Smooth muscle cell (in vitro differentiated cells): ENCODE data around the gene LBP. TPM values are rescaled to one million over a fixed set of nuclear protein-coding genes. Genes with fewer than 3 reads are reported as not detected.
"Not testable (repeated sequence)": the region's sequence is repeated elsewhere in the genome, so short reads cannot be mapped to it uniquely, and the experiment has no call there.

Experiments
- DNase-seq: peaks from one replicate; lab custom pipeline; 2025; ENCODE audit not compliant: unreplicated experiment; lab: John Stamatoyannopoulos, UW
- H2AFZ ChIP-seq: fragments of 200-600 bp; sonication (generic); 2 replicates; pipeline ENCODE4 v1.6.0; 2016; ENCODE audit warnings: antibody characterized with exemption, low read depth, mild to moderate bottlenecking
- H3F3A ChIP-seq: fragments of 200-600 bp; sonication (generic); 2 replicates; pipeline ENCODE4 v1.6.0; 2017; ENCODE audit warnings: antibody characterized with exemption, low read depth
- H3K27ac ChIP-seq: fragments of 200-600 bp; sonication (generic); 2 replicates; pipeline ENCODE4 v1.5.1; 2016; ENCODE audit warnings: low read depth, mild to moderate bottlenecking
- H3K27me3 ChIP-seq: fragments of 200-600 bp; sonication (generic); 2 replicates; pipeline ENCODE4 v1.6.1; 2016; ENCODE audit warnings: low read depth, mild to moderate bottlenecking
- H3K36me3 ChIP-seq: fragments of 200-600 bp; sonication (generic); 2 replicates; pipeline ENCODE4 v1.5.1; 2016; ENCODE audit warnings: low read depth
- H3K4me1 ChIP-seq: fragments of 200-600 bp; sonication (generic); 2 replicates; pipeline ENCODE4 v1.5.1; 2016; ENCODE audit warnings: low read depth
- H3K4me2 ChIP-seq: fragments of 200-600 bp; sonication (generic); 2 replicates; pipeline ENCODE4 v1.6.0; 2016; ENCODE audit warnings: mild to moderate bottlenecking
- H3K4me3 ChIP-seq: fragments of 200-600 bp; sonication (generic); 2 replicates; pipeline ENCODE4 v1.5.1; 2016; ENCODE audit warnings: mild to moderate bottlenecking
- H3K79me2 ChIP-seq: fragments of 200-600 bp; sonication (generic); 2 replicates; pipeline ENCODE4 v1.6.0; 2016; ENCODE audit warnings: low read depth, mild to moderate bottlenecking
- H3K9ac ChIP-seq: fragments of 200-600 bp; sonication (generic); 2 replicates; pipeline ENCODE4 v1.6.0; 2016; ENCODE audit warnings: low read depth
- H3K9me3 ChIP-seq: fragments of 200-600 bp; sonication (generic); replicated peaks from 2 replicates; pipeline ENCODE4 v1.5.1; 2016; ENCODE audit warnings: low read depth
- H4K20me1 ChIP-seq: fragments of 200-600 bp; sonication (generic); 2 replicates; pipeline ENCODE4 v1.6.0; 2016; ENCODE audit warnings: low read depth
- CTCF ChIP-seq: fragments of 200-600 bp; sonication (generic); IDR thresholded peaks from 2 replicates; pipeline ENCODE4 v1.5.1; 2017; ENCODE audit warnings: borderline replicate concordance, mild to moderate bottlenecking, antibody characterized with exemption; ENCODE audit not compliant: insufficient read depth, poor library complexity, severe bottlenecking
- WGBS: methylation state at CpG from one replicate; pipeline ENCODE4 v1.1.7; 2016; ENCODE audit warnings: low lambda C conversion rate; 5-methylcytosine and 5-hydroxymethylcytosine counted together
- polyA plus RNA-seq: library from polyadenylated mRNA; unstranded; fragments of >200 nt; fragmentation: Nextera tagmentation; extraction: Ambion mirVana; gene quantifications from 2 replicates; pipeline ENCODE4 v1.2.1, GENCODE V29; 2016
- total RNA-seq: library from RNA; depleted of rRNA; stranded (reverse); fragments of >200 nt; gene quantifications from 2 replicates; pipeline ENCODE4 v1.2.3, GENCODE V29; 2014

The LBP gene
- total and polyA plus RNA-seq, 2 experiments from 2014 or later = not detected

- no peaks in the 10 kb centered on the region for H3K27me3 ChIP-seq
- no peaks in the 10 kb centered on the region for H3K79me2 ChIP-seq
- H2AFZ ChIP-seq = no peak overlapping the region
- no peak overlapping the region for H3K4me3 ChIP-seq
- H3K4me2 ChIP-seq = no peak overlapping the region
- no peaks in the 10 kb centered on the region for H3K36me3 ChIP-seq
- H3K9ac ChIP-seq = no peak overlapping the region
- TF ChIP-seq CTCF = no peak
- no peak overlapping the region for H3K27ac ChIP-seq
- no peak for DNase-seq
- H3K9me3 ChIP-seq = no peaks in the 10 kb centered on the region
- no peaks in the 10 kb centered on the region for H3F3A ChIP-seq
- no peaks in the 10 kb centered on the region for H4K20me1 ChIP-seq
- 81% methylated on average over 2 of the region's 2 CpGs for WGBS
- no peaks in the 10 kb centered on the region for H3K4me1 ChIP-seq
These were observed 48.9 kb downstream of the LBP start for GRCh38 chr20:38395165-38395564.

- not testable (repeated sequence) for H3K9me3 ChIP-seq, H3K27ac ChIP-seq, H3K79me2 ChIP-seq, H3K4me2 ChIP-seq, H3F3A ChIP-seq, H3K4me3 ChIP-seq, H3K4me1 ChIP-seq, H3K9ac ChIP-seq, H3K27me3 ChIP-seq, DNase-seq, H3K36me3 ChIP-seq, H4K20me1 ChIP-seq, H2AFZ ChIP-seq
- WGBS = 94% methylated on average over 2 of the region's 2 CpGs
These were observed 49.6 kb downstream of the LBP start for GRCh38 chr20:38395751-38396395.

GRCh38 chr20:38402089-38402488 is 55.8 kb downstream of the LBP start:
- no peak for TF ChIP-seq CTCF
- Histone ChIP-seq H3K9ac (no peak overlapping the region), H3K4me2 (no peak overlapping the region), H3K36me3 (no peaks in the 10 kb centered on the region), H3K4me3 (no peak overlapping the region), H3F3A (no peaks in the 10 kb centered on the region), H3K9me3 (no peaks in the 10 kb centered on the region), H4K20me1 (no peaks in the 10 kb centered on the region), H3K4me1 (no peaks in the 10 kb centered on the region), H2AFZ (no peak overlapping the region), H3K79me2 (no peaks in the 10 kb centered on the region), H3K27me3 (no peaks in the 10 kb centered on the region), H3K27ac (no peak overlapping the region)
- no peak for DNase-seq
- 92% methylated on average over 5 of the region's 5 CpGs for WGBS

- no peaks in the 10 kb centered on the region for H4K20me1 ChIP-seq
- H3K9me3 ChIP-seq = no peaks in the 10 kb centered on the region
- no peaks in the 10 kb centered on the region for H3K27me3 ChIP-seq
- no peak overlapping the region for H3K4me3 ChIP-seq
- no peak for TF ChIP-seq CTCF
- 85% methylated on average over 8 of the region's 8 CpGs for WGBS
- no peak overlapping the region for H2AFZ ChIP-seq
- no peak overlapping the region for H3K9ac ChIP-seq
- no peaks in the 10 kb centered on the region for H3K36me3 ChIP-seq
- H3F3A ChIP-seq = no peaks in the 10 kb centered on the region
- H3K79me2 ChIP-seq = no peaks in the 10 kb centered on the region
- no peak for DNase-seq
- H3K4me2 ChIP-seq = no peak overlapping the region
- no peaks in the 10 kb centered on the region for H3K4me1 ChIP-seq
- no peak overlapping the region for H3K27ac ChIP-seq
These were observed 56.5 kb downstream of the LBP start for GRCh38 chr20:38402816-38403215.
